ENCODE results near the gene MED25. TPM values are rescaled to one million over a fixed set of nuclear protein-coding genes. Genes with fewer than 3 reads are reported as not detected.
A peak's percentile ranks its signal among the peaks of the same experiment; 100 is the strongest.

The MED25 gene
- total RNA-seq (2021) (80.2 to 81.2 TPM (median 81.2 TPM) in 3 replicates), Bru-seq, nascent RNA (percentile 51 among the genes with signal in this experiment)
- long read RNA-seq, experiment 1, transcript MED25-201 (18 exons, 2,332 nt) = major isoform, 107 of 194 reads
- long read RNA-seq, experiment 1, partial matches to known transcripts = 19 of 194 reads
- long read RNA-seq, experiment 1, other reads (novel, unspliced or antisense) = 66 of 194 reads
- long read RNA-seq, experiment 2, transcript MED25-201 (18 exons, 2,332 nt) = major isoform, 18 of 111 reads
- long read RNA-seq, experiment 2, partial matches to known transcripts = 64 of 111 reads
- long read RNA-seq, experiment 2, other reads (novel, unspliced or antisense) = 28 of 111 reads
- long read RNA-seq, experiment 3, transcript MED25-201 (18 exons, 2,332 nt) = major isoform, 11 of 16 reads
- long read RNA-seq, experiment 3, partial matches to known transcripts = 1 of 16 reads
- long read RNA-seq, experiment 3, other reads (novel, unspliced or antisense) = 3 of 16 reads

DNA sequence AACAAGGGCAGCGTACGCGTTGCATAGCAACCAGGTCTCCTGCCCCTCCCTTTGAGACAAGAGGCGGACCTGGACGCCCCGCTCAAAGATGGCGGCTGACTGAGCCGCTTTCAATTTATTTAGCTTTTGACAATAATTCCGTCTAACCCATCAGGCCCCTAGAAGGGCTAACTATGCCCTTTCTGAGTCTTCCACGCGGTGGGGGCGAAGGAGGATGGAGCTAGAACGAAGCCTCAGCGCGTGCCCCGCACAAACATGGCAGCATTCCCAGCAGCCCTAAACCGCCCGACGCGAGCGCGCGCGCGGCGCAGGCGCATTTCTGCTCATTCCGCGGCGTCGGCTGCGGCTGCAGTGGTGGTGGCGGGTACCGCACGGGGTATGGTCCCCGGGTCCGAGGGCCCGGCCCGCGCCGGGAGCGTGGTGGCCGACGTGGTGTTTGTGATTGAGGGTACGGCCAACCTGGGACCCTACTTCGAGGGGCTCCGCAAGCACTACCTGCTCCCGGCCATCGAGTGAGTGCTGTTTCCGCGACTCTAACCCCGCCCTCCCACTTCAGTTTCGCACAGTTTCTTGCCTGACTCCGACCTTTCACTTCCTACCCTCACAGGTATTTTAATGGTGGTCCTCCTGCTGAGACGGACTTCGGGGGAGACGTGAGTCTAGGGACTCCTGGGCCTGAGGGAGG lies at the start of gene MED25:
Gene MED25, plus strand, starts transcription at position 326 of the 685 bp plus-strand sequence. Its CDS starts 53 bp downstream, at position 379.
- Mint-ChIP-seq H3K9me3 (no peaks in the 10 kb centered on the region), H3K36me3 (peaks cover 8% of the 10 kb centered on the region), H3K4me3 (peak within 1 kb of the TSS; percentile 99), H3K27ac (peak within 1 kb of the TSS; percentile 99), H3K4me1 (peaks cover 12% of the 10 kb centered on the region), H3K27me3 (ENCODE audit: low read depth) (no peaks in the 10 kb centered on the region)
- ATAC-seq = peak; percentile 74
- TF ChIP-seq, protein P1, sequence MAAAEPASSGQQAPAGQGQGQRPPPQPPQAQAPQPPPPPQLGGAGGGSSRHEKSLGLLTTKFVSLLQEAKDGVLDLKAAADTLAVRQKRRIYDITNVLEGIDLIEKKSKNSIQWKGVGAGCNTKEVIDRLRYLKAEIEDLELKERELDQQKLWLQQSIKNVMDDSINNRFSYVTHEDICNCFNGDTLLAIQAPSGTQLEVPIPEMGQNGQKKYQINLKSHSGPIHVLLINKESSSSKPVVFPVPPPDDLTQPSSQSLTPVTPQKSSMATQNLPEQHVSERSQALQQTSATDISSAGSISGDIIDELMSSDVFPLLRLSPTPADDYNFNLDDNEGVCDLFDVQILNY (CRISPR knock-in tag; IDR thresholded peaks at IDR 0.05) = peak; percentile 73; the same call in 1 of the 2 replicates
- TF ChIP-seq, protein P2, sequence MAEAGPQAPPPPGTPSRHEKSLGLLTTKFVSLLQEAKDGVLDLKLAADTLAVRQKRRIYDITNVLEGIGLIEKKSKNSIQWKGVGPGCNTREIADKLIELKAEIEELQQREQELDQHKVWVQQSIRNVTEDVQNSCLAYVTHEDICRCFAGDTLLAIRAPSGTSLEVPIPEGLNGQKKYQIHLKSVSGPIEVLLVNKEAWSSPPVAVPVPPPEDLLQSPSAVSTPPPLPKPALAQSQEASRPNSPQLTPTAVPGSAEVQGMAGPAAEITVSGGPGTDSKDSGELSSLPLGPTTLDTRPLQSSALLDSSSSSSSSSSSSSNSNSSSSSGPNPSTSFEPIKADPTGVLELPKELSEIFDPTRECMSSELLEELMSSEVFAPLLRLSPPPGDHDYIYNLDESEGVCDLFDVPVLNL (CRISPR knock-in tag; IDR thresholded peaks at IDR 0.05; ENCODE audit: borderline replicate concordance, low read depth) = no peak
- TF ChIP-seq, protein P3, sequence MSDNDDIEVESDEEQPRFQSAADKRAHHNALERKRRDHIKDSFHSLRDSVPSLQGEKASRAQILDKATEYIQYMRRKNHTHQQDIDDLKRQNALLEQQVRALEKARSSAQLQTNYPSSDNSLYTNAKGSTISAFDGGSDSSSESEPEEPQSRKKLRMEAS (CRISPR knock-in tag; IDR thresholded peaks at IDR 0.05) = peak; percentile 70
- TF ChIP-seq, protein P4, sequence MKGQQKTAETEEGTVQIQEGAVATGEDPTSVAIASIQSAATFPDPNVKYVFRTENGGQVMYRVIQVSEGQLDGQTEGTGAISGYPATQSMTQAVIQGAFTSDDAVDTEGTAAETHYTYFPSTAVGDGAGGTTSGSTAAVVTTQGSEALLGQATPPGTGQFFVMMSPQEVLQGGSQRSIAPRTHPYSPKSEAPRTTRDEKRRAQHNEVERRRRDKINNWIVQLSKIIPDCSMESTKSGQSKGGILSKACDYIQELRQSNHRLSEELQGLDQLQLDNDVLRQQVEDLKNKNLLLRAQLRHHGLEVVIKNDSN (CRISPR knock-in tag; IDR thresholded peaks at IDR 0.05) = peak; percentile 58; the same call in 1 of the 2 replicates
- TF ChIP-seq GABPB1 (CRISPR knock-in tag; IDR thresholded peaks at IDR 0.05) (peak; percentile 24; the same call in 1 of the 2 replicates), NR3C1 (CRISPR knock-in tag; conservative IDR thresholded peaks at IDR 0.05; ENCODE audit: low read depth) (no peak), ETV6 (CRISPR knock-in tag; IDR thresholded peaks at IDR 0.05) (no peak), HMGA2 (CRISPR knock-in tag; IDR thresholded peaks at IDR 0.05) (no peak), FOXP1 (CRISPR knock-in tag; IDR thresholded peaks at IDR 0.05; ENCODE audit: borderline replicate concordance) (0 out of 2 replicates have a peak, but pooled peaks have one; percentile 30), MYBL2 (CRISPR knock-in tag; IDR thresholded peaks at IDR 0.05) (0 out of 2 replicates have a peak, but pooled peaks have one; percentile 37), ZNF219 (CRISPR knock-in tag; IDR thresholded peaks at IDR 0.05; ENCODE audit: borderline replicate concordance) (no peak), TEAD1 (CRISPR knock-in tag; IDR thresholded peaks at IDR 0.05) (peak; percentile 70; the same call in 1 of the 2 replicates), SP1 (CRISPR knock-in tag; conservative IDR thresholded peaks at IDR 0.05) (peak; percentile 66)
- TF ChIP-seq, protein P5, sequence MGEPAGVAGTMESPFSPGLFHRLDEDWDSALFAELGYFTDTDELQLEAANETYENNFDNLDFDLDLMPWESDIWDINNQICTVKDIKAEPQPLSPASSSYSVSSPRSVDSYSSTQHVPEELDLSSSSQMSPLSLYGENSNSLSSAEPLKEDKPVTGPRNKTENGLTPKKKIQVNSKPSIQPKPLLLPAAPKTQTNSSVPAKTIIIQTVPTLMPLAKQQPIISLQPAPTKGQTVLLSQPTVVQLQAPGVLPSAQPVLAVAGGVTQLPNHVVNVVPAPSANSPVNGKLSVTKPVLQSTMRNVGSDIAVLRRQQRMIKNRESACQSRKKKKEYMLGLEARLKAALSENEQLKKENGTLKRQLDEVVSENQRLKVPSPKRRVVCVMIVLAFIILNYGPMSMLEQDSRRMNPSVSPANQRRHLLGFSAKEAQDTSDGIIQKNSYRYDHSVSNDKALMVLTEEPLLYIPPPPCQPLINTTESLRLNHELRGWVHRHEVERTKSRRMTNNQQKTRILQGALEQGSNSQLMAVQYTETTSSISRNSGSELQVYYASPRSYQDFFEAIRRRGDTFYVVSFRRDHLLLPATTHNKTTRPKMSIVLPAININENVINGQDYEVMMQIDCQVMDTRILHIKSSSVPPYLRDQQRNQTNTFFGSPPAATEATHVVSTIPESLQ (CRISPR knock-in tag; IDR thresholded peaks at IDR 0.05) = no peak
- TF ChIP-seq, protein P6, sequence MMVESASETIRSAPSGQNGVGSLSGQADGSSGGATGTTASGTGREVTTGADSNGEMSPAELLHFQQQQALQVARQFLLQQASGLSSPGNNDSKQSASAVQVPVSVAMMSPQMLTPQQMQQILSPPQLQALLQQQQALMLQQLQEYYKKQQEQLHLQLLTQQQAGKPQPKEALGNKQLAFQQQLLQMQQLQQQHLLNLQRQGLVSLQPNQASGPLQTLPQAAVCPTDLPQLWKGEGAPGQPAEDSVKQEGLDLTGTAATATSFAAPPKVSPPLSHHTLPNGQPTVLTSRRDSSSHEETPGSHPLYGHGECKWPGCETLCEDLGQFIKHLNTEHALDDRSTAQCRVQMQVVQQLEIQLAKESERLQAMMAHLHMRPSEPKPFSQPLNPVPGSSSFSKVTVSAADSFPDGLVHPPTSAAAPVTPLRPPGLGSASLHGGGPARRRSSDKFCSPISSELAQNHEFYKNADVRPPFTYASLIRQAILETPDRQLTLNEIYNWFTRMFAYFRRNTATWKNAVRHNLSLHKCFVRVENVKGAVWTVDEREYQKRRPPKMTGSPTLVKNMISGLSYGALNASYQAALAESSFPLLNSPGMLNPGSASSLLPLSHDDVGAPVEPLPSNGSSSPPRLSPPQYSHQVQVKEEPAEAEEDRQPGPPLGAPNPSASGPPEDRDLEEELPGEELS (CRISPR knock-in tag; IDR thresholded peaks at IDR 0.05) = 0 out of 2 replicates have a peak, but pooled peaks have one; percentile 42
- TF ChIP-seq, protein P7, sequence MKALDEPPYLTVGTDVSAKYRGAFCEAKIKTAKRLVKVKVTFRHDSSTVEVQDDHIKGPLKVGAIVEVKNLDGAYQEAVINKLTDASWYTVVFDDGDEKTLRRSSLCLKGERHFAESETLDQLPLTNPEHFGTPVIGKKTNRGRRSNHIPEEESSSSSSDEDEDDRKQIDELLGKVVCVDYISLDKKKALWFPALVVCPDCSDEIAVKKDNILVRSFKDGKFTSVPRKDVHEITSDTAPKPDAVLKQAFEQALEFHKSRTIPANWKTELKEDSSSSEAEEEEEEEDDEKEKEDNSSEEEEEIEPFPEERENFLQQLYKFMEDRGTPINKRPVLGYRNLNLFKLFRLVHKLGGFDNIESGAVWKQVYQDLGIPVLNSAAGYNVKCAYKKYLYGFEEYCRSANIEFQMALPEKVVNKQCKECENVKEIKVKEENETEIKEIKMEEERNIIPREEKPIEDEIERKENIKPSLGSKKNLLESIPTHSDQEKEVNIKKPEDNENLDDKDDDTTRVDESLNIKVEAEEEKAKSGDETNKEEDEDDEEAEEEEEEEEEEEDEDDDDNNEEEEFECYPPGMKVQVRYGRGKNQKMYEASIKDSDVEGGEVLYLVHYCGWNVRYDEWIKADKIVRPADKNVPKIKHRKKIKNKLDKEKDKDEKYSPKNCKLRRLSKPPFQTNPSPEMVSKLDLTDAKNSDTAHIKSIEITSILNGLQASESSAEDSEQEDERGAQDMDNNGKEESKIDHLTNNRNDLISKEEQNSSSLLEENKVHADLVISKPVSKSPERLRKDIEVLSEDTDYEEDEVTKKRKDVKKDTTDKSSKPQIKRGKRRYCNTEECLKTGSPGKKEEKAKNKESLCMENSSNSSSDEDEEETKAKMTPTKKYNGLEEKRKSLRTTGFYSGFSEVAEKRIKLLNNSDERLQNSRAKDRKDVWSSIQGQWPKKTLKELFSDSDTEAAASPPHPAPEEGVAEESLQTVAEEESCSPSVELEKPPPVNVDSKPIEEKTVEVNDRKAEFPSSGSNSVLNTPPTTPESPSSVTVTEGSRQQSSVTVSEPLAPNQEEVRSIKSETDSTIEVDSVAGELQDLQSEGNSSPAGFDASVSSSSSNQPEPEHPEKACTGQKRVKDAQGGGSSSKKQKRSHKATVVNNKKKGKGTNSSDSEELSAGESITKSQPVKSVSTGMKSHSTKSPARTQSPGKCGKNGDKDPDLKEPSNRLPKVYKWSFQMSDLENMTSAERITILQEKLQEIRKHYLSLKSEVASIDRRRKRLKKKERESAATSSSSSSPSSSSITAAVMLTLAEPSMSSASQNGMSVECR (CRISPR knock-in tag; IDR thresholded peaks at IDR 0.05; ENCODE audit: borderline replicate concordance) = 0 out of 2 replicates have a peak, but pooled peaks have one; percentile 72
- TF ChIP-seq, protein P8, sequence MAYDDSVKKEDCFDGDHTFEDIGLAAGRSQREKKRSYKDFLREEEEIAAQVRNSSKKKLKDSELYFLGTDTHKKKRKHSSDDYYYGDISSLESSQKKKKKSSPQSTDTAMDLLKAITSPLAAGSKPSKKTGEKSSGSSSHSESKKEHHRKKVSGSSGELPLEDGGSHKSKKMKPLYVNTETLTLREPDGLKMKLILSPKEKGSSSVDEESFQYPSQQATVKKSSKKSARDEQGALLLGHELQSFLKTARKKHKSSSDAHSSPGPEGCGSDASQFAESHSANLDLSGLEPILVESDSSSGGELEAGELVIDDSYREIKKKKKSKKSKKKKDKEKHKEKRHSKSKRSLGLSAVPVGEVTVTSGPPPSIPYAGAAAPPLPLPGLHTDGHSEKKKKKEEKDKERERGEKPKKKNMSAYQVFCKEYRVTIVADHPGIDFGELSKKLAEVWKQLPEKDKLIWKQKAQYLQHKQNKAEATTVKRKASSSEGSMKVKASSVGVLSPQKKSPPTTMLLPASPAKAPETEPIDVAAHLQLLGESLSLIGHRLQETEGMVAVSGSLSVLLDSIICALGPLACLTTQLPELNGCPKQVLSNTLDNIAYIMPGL (CRISPR knock-in tag; IDR thresholded peaks at IDR 0.05) = peak; percentile 48; the same call in 1 of the 2 replicates
- ChIA-PET CTCF (interaction anchor here (0.6 to 1.4 kb wide), 3 partner anchors 13 to 220 kb away, joined by 3 read pairs; partner anchors contain the start of gene PTOV1), POLR2A (no interaction called here)
- DNase-seq (ENCODE audit: low spot score) = peak; percentile 86

Data from WTC11 (cell line).